Muscle of leg (tissue), 11 donors: ENCODE results near the gene C9orf50. TPM values are rescaled to one million over a fixed set of nuclear protein-coding genes. Genes with fewer than 3 reads are reported as not detected.

ENCODE experiments used
- DNase-seq: peaks from one replicate; pipeline ENCODE4 v3.0.0; 2013
- H3K27ac ChIP-seq: one replicate; pipeline ENCODE4 v1.5.1; 2013; ENCODE audit warnings: mild to moderate bottlenecking, low read length, control low read depth
- H3K27me3 ChIP-seq: one replicate; pipeline ENCODE4 v1.6.1; 2013; ENCODE audit warnings: low read length; ENCODE audit not compliant: control insufficient read depth, insufficient read depth
- H3K36me3 ChIP-seq: one replicate; pipeline ENCODE4 v1.6.1; 2013; ENCODE audit warnings: low read length; ENCODE audit not compliant: control insufficient read depth, insufficient read depth
- H3K4me1 ChIP-seq: one replicate; pipeline ENCODE4 v1.6.1; 2013; ENCODE audit warnings: low read length; ENCODE audit not compliant: control insufficient read depth, insufficient read depth
- H3K4me3 ChIP-seq: one replicate; pipeline ENCODE4 v1.5.1; 2013; ENCODE audit warnings: low read length, control low read depth
- H3K9me3 ChIP-seq: replicated peaks from 2 replicates; pipeline ENCODE4 v1.6.1; 2013; ENCODE audit warnings: low read depth, low read length; ENCODE audit not compliant: control insufficient read depth
- WGBS: methylation state at CpG from one replicate; pipeline ENCODE4 v1.1.5; 2013; ENCODE audit warnings: missing lambda C conversion rate; ENCODE audit not compliant: insufficient coverage; 5-methylcytosine and 5-hydroxymethylcytosine counted together
- polyA plus RNA-seq, 8 donors: library from polyadenylated mRNA; unstranded; fragments of 120-200 nt; gene quantifications; one replicate each; pipeline versions ENCODE4 v1.2.1 to v1.2.3, GENCODE V29; 2013; ENCODE audit warnings: inconsistent platforms in 1 of 8, low replicate concordance in 1 of 8; ENCODE audit not compliant: insufficient read length in 8 of 8, insufficient read depth in 1 of 8
- total RNA-seq: library from RNA; stranded (reverse); fragments of 120-200 nt; gene quantifications from one replicate; pipeline ENCODE4 v1.2.4, GENCODE V29; 2013

The C9orf50 gene
- total and polyA plus RNA-seq, 9 donors: 0.15 to 0.26 (median 0.19) TPM; not detected in 5

DNA sequence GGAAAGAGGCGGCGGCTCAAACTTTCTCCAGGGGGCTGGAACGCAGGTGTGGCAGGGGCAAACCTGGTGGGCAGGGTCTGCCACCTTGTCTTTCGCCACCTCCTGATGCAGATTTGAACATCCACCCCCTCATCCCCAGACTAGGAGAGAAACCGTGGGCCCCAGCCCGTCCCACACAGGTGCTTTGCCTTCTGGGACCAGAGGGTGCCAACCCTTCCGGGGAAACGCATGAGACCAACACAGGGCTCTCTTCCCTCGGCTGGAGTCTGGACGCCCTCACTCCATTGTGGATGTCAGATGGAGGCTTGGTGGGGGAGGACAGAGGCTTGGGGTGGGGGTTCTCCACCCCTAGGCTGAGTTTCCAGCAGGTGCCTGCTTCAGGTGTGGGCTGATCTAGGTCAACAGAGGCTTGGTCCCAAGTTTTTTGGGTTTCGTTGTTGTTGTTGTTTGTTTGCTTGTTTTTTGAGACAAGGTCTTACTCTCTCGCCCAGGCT, 9.5 kb downstream of the C9orf50 start:
- Histone ChIP-seq H3K9me3 (no peaks in the 10 kb centered on the region), H3K27me3 (no peaks in the 10 kb centered on the region), H3K36me3 (no peaks in the 10 kb centered on the region), H3K27ac (no peak overlapping the region), H3K4me1 (peaks cover 58% of the 10 kb centered on the region), H3K4me3 (no peak overlapping the region)
- WGBS: 36% methylated on average over 5 of the region's 12 CpGs
- DNase-seq: no peak

- Histone ChIP-seq H3K27ac (peak overlapping the region; percentile 42), H3K4me1 (peaks cover 61% of the 10 kb centered on the region), H3K4me3 (peak overlapping the region; percentile 51), H3K27me3 (no peaks in the 10 kb centered on the region), H3K36me3 (no peaks in the 10 kb centered on the region), H3K9me3 (no peaks in the 10 kb centered on the region)
- DNase-seq: peak; percentile 90
- WGBS: under 1% methylated on average over 64 of the region's 66 CpGs
Measured at GRCh38 chr9:129610473-129611306, 10.2 kb downstream of the C9orf50 start.

DNA sequence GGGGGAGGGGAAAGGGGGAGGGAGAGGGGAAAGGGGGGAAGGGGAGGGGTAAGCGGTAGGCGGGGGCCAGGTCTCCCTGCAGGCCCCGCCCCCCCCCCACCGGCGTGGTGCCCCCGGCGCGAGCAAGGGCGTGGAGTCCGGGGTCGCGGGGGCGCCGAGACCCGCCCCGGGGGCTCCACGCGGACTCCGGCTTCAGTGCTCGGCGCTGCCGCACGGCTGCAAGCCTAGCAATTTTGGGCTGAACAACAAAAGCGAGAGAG, 10.8 kb downstream of the C9orf50 start:
- WGBS: 0% methylated on average over 17 of the region's 24 CpGs
- no peaks in the 10 kb centered on the region for H3K36me3 ChIP-seq
- H3K27me3 ChIP-seq: no peaks in the 10 kb centered on the region
- H3K4me1 ChIP-seq: peaks cover 61% of the 10 kb centered on the region
- peak overlapping the region; percentile 51 for H3K4me3 ChIP-seq
- DNase-seq: no peak
- peak overlapping the region; percentile 42 for H3K27ac ChIP-seq
- no peaks in the 10 kb centered on the region for H3K9me3 ChIP-seq

DNA sequence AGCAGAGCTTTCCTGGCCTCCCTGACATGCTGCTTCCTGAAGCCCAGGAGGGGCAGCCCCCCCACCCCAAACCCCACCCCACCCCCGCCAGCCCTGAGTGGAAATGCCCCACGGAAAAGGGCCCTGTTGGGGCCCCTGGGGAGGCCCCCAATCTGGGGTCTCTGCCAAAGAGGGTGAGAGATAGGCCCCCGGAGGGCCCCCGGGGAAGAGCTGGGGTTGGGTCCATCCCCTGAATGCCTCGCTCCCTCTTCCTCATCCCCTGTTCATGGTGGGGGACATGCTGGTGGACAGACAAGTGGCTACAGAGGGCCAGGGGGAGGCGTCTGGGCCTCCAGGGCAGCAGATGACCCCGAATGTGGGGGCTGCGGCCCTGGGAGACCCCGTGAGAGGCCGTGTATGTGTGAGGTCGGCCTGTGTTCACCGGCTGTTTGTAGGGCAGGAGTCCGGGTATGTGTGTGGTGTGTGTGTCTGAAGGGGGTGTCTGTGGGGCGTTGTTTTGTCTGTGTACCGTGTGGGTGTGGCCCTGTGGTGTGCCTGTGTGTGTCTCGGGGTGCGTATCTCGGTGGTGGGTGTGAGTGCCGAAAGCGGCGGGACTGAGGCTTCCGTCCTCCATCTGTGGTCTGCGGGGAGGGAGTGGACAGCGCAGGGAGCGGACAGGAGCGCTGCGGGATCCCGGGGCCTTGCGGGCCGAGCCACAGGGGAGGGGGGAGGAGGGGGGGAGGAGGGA, 11.3 kb downstream of the C9orf50 start:
- peak; percentile 63 for DNase-seq
- peak overlapping the region; percentile 5 for H3K4me3 ChIP-seq

DNA sequence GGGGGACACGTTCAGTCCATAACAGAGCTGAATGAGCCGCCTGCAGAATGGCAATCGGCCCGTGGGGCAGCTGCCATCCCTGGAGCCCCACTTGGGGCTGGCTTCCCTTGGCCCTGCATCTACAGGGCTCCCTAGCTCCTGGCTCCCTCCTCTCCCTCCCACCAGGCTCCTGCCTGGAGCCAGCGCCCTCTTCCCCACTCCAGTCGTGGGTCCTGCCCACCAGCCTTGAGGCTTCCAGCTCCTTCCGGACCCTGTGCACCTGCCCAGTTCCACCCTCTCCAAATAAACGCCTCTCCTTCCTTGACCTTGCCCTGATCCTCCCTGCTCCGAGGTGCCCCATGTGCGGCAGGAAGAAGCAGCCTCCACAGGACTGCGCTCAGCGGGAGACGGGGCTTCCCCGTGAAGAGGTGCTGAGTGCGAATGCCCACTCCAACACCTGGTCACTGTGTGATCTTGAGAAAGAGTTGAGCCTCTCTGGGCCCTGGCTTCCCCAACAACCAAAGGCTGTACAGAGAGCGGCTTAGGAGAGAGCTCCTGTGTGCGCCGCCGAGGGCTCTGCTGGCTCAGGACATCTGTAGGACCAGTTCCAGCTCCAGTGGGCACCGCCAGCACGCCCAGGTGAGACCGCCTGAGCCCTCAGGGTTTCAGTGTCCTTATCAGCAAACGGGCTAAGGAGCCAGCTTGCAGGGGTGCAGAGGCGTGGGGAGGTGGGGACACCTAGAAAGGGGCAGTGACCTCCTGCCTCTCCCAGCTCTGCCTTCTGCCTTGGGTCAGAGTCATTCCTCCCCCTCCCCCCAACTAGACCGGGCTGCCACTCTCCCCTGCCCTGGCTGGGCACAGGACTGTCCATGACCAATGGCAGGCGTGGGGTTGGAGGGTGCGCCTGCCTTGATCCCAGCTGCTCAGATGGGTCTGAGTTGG, 12.1 kb downstream of the C9orf50 start:
- WGBS: 76% methylated on average over 17 of the region's 27 CpGs
- Histone ChIP-seq H3K9me3 (no peaks in the 10 kb centered on the region), H3K27ac (peak overlapping the region; percentile 51), H3K27me3 (no peaks in the 10 kb centered on the region), H3K36me3 (no peaks in the 10 kb centered on the region), H3K4me1 (peaks cover 65% of the 10 kb centered on the region), H3K4me3 (no peak overlapping the region)
- no peak for DNase-seq

More for the DNA sequence above, 11.3 kb downstream of the C9orf50 start:
- H3K4me1 ChIP-seq: peaks cover 64% of the 10 kb centered on the region
- no peaks in the 10 kb centered on the region for H3K36me3 ChIP-seq
- peak overlapping the region; percentile 77 for H3K27ac ChIP-seq
- no peaks in the 10 kb centered on the region for H3K27me3 ChIP-seq
- H3K9me3 ChIP-seq: no peaks in the 10 kb centered on the region
- WGBS: 9% methylated on average over 13 of the region's 30 CpGs

GRCh38 chr9:129607027-129607387, 13.9 kb downstream of the C9orf50 start:
- DNase-seq: no peak
- peaks cover 57% of the 10 kb centered on the region for H3K4me1 ChIP-seq
- WGBS: 50% methylated on average over 4 of the region's 6 CpGs
- peak overlapping the region; percentile 92 for H3K27ac ChIP-seq
- H3K9me3 ChIP-seq: no peaks in the 10 kb centered on the region
- H3K36me3 ChIP-seq: no peaks in the 10 kb centered on the region
- no peak overlapping the region for H3K4me3 ChIP-seq
- H3K27me3 ChIP-seq: no peaks in the 10 kb centered on the region

DNA sequence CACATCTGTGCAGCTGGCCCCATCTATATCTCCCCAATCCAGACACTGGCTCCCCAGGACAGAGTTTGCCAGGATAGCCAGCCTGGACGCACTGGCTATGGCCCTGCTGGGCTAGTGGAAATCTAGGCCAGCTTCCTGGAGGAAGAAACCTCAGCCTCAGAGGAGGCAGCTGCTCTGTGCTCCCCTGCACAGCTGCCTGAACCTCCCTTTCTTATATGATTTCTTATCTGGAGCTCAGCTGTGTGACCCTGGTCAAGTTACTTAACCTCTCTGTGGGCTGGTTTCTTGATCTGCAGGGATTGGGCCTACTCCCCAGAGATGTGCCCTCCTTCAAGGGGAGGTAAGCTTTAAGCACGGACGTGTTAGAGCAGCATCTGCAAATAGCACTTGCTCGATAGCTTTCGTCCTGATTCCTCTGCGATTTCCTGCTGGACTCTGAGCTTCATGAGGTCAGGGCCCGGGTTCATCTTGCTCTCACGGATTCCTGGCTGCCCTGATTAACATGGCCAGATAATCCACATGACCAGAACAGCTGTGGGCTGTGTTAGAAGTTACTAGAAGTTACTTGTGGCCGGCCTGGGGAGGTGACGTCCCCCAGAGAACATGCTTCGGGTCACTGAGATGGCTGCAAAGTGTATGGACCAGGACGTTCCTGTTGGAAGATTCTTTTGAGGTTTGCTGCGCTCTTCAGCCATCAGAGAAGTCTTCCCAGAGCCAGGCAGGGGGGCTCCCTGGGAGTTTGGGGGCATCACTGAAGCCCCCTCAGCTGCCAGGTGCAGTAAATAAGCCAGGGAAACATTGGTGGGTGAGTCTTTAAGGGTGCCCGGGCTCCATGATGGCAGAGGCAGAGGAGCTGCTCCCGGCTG, 14.5 kb downstream of the C9orf50 start:
- 48% methylated on average over 14 of the region's 15 CpGs for WGBS
- no peaks in the 10 kb centered on the region for H3K36me3 ChIP-seq
- no peaks in the 10 kb centered on the region for H3K27me3 ChIP-seq
- peak; percentile 86 for DNase-seq
- H3K9me3 ChIP-seq: no peaks in the 10 kb centered on the region
- H3K27ac ChIP-seq: peak overlapping the region; percentile 92
- H3K4me3 ChIP-seq: no peak overlapping the region
- H3K4me1 ChIP-seq: peaks cover 56% of the 10 kb centered on the region

- Histone ChIP-seq H3K27ac (no peak overlapping the region), H3K4me3 (no peak overlapping the region), H3K9me3 (no peaks in the 10 kb centered on the region), H3K36me3 (no peaks in the 10 kb centered on the region), H3K4me1 (peaks cover 46% of the 10 kb centered on the region), H3K27me3 (no peaks in the 10 kb centered on the region)
- DNase-seq: peak; percentile 34
- 0% methylated on average over 1 of the region's 8 CpGs for WGBS
Measured at GRCh38 chr9:129604766-129605163, 16.1 kb downstream of the C9orf50 start.

GRCh38 chr9:129604056-129604765, 16.7 kb downstream of the C9orf50 start:
- DNase-seq: no peak
- 70% methylated on average over 4 of the region's 12 CpGs for WGBS

More at GRCh38 chr9:129604056-129604765, 16.7 kb downstream of the C9orf50 start:
- peaks cover 41% of the 10 kb centered on the region for H3K4me1 ChIP-seq
- no peaks in the 10 kb centered on the region for H3K36me3 ChIP-seq
- H3K27ac ChIP-seq: no peak overlapping the region
- H3K4me3 ChIP-seq: no peak overlapping the region
- no peaks in the 10 kb centered on the region for H3K9me3 ChIP-seq
- H3K27me3 ChIP-seq: no peaks in the 10 kb centered on the region
